ENCODE measurements around the gene EIF5. TPM values are rescaled to one million over a fixed set of nuclear protein-coding genes. Genes with fewer than 3 reads are reported as not detected.

The EIF5 gene
- total RNA-seq, 1 donor = 197 TPM

- Histone ChIP-seq H3K4me1 (ENCODE audit: insufficient read depth, low read length) (no peaks in the 10 kb centered on the region), H3K9me3 (ENCODE audit: low read depth, low read length) (no peaks in the 10 kb centered on the region), H3K36me3 (ENCODE audit: insufficient read depth, low read length) (no peaks in the 10 kb centered on the region), H3K27me3 (ENCODE audit: insufficient read depth, low read length) (peaks cover 33% of the 10 kb centered on the region), H4K20me1 (ENCODE audit: insufficient read depth, low read length) (no peaks in the 10 kb centered on the region), H2AFZ (ENCODE audit: low read length) (no peak overlapping the region), H3K79me2 (ENCODE audit: insufficient read depth, low read length) (no peaks in the 10 kb centered on the region), H3K4me2 (ENCODE audit: insufficient read depth, low read length) (no peak overlapping the region), H3K27ac (ENCODE audit: low read depth, low read length) (no peak overlapping the region), H3K4me3 (ENCODE audit: insufficient read depth, low read length) (no peak overlapping the region)
- TF ChIP-seq, protein P1, sequence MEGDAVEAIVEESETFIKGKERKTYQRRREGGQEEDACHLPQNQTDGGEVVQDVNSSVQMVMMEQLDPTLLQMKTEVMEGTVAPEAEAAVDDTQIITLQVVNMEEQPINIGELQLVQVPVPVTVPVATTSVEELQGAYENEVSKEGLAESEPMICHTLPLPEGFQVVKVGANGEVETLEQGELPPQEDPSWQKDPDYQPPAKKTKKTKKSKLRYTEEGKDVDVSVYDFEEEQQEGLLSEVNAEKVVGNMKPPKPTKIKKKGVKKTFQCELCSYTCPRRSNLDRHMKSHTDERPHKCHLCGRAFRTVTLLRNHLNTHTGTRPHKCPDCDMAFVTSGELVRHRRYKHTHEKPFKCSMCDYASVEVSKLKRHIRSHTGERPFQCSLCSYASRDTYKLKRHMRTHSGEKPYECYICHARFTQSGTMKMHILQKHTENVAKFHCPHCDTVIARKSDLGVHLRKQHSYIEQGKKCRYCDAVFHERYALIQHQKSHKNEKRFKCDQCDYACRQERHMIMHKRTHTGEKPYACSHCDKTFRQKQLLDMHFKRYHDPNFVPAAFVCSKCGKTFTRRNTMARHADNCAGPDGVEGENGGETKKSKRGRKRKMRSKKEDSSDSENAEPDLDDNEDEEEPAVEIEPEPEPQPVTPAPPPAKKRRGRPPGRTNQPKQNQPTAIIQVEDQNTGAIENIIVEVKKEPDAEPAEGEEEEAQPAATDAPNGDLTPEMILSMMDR (IDR thresholded peaks at IDR 0.05; ENCODE audit: extremely low read depth, low read depth, low read length) = no peak
- DNase-seq (ENCODE audit: insufficient read length, low spot score, missing footprints) = peak; percentile 79
Measured at GRCh38 chr14:103286968-103287850, 46.8 kb upstream of the EIF5 start.

GRCh38 chr14:103288076-103288766, 45.8 kb upstream of the EIF5 start:
- DNase-seq (ENCODE audit: insufficient read length, low spot score, missing footprints) = no peak
- H3K36me3 ChIP-seq (ENCODE audit: insufficient read depth, low read length) = no peaks in the 10 kb centered on the region
- H3K9me3 ChIP-seq (ENCODE audit: low read depth, low read length) = no peaks in the 10 kb centered on the region
- H3K27me3 ChIP-seq (ENCODE audit: insufficient read depth, low read length) = peaks cover 29% of the 10 kb centered on the region
- no peak overlapping the region for H3K4me2 ChIP-seq (ENCODE audit: insufficient read depth, low read length)
- no peaks in the 10 kb centered on the region for H3K4me1 ChIP-seq (ENCODE audit: insufficient read depth, low read length)
- no peak overlapping the region for H3K4me3 ChIP-seq (ENCODE audit: insufficient read depth, low read length)
- H3K79me2 ChIP-seq (ENCODE audit: insufficient read depth, low read length) = no peaks in the 10 kb centered on the region
- no peak overlapping the region for H2AFZ ChIP-seq (ENCODE audit: low read length)
- H4K20me1 ChIP-seq (ENCODE audit: insufficient read depth, low read length) = no peaks in the 10 kb centered on the region
- no peak overlapping the region for H3K27ac ChIP-seq (ENCODE audit: low read depth, low read length)
- TF ChIP-seq, protein P1 (IDR thresholded peaks at IDR 0.05; ENCODE audit: extremely low read depth, low read depth, low read length) = no peak

- H3K36me3 ChIP-seq (ENCODE audit: insufficient read depth, low read length) = no peaks in the 10 kb centered on the region
- TF ChIP-seq, protein P1 (IDR thresholded peaks at IDR 0.05; ENCODE audit: extremely low read depth, low read depth, low read length) = no peak
- no peaks in the 10 kb centered on the region for H4K20me1 ChIP-seq (ENCODE audit: insufficient read depth, low read length)
- H3K9me3 ChIP-seq (ENCODE audit: low read depth, low read length) = no peaks in the 10 kb centered on the region
- H3K27ac ChIP-seq (ENCODE audit: low read depth, low read length) = no peak overlapping the region
- no peak for DNase-seq (ENCODE audit: insufficient read length, low spot score, missing footprints)
- no peaks in the 10 kb centered on the region for H3K79me2 ChIP-seq (ENCODE audit: insufficient read depth, low read length)
- H3K27me3 ChIP-seq (ENCODE audit: insufficient read depth, low read length) = peaks cover 27% of the 10 kb centered on the region
- H3K4me1 ChIP-seq (ENCODE audit: insufficient read depth, low read length) = no peaks in the 10 kb centered on the region
- H3K4me3 ChIP-seq (ENCODE audit: insufficient read depth, low read length) = no peak overlapping the region
- H3K4me2 ChIP-seq (ENCODE audit: insufficient read depth, low read length) = no peak overlapping the region
- H2AFZ ChIP-seq (ENCODE audit: low read length) = no peak overlapping the region
Measured at GRCh38 chr14:103290056-103290455, 44.0 kb upstream of the EIF5 start.

DNA sequence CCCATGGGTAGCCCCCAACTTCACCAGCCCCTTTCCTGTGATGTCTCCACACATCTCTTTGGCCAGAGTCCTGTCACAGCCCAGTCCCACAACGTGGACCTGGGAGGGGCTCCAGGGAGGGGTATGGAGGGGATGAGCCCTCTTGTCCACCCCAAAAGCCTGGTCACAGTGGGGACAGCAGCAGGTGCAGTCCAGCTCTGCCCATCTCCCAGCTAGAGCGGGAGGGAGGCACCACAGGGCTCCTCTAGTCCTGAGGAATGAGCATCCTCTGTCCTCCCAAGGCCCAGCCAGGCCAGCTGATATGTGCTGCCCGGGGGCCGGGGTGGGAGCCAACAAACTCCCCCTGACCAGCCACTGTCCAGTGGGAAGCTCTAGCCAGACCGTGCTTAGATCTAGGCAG, 43.5 kb upstream of the EIF5 start:
- H4K20me1 ChIP-seq (ENCODE audit: insufficient read depth, low read length) = no peaks in the 10 kb centered on the region
- H3K27me3 ChIP-seq (ENCODE audit: insufficient read depth, low read length) = peaks cover 27% of the 10 kb centered on the region
- no peaks in the 10 kb centered on the region for H3K79me2 ChIP-seq (ENCODE audit: insufficient read depth, low read length)
- no peak overlapping the region for H3K27ac ChIP-seq (ENCODE audit: low read depth, low read length)
- no peaks in the 10 kb centered on the region for H3K4me1 ChIP-seq (ENCODE audit: insufficient read depth, low read length)
- H3K9me3 ChIP-seq (ENCODE audit: low read depth, low read length) = no peaks in the 10 kb centered on the region
- no peak overlapping the region for H2AFZ ChIP-seq (ENCODE audit: low read length)
- TF ChIP-seq, protein P1 (IDR thresholded peaks at IDR 0.05; ENCODE audit: extremely low read depth, low read depth, low read length) = no peak
- DNase-seq (ENCODE audit: insufficient read length, low spot score, missing footprints) = no peak
- H3K4me2 ChIP-seq (ENCODE audit: insufficient read depth, low read length) = no peak overlapping the region
- H3K4me3 ChIP-seq (ENCODE audit: insufficient read depth, low read length) = no peak overlapping the region
- H3K36me3 ChIP-seq (ENCODE audit: insufficient read depth, low read length) = no peaks in the 10 kb centered on the region

Data from osteoblast (primary cell).